ENCODE data around the gene LHX2. TPM values are rescaled to one million over a fixed set of nuclear protein-coding genes. Genes with fewer than 3 reads are reported as not detected.

LHX2 gene
- total and polyA plus RNA-seq, 2 of the 4 experiments (the other 2 are of a cell fraction) = not detected

DNA sequence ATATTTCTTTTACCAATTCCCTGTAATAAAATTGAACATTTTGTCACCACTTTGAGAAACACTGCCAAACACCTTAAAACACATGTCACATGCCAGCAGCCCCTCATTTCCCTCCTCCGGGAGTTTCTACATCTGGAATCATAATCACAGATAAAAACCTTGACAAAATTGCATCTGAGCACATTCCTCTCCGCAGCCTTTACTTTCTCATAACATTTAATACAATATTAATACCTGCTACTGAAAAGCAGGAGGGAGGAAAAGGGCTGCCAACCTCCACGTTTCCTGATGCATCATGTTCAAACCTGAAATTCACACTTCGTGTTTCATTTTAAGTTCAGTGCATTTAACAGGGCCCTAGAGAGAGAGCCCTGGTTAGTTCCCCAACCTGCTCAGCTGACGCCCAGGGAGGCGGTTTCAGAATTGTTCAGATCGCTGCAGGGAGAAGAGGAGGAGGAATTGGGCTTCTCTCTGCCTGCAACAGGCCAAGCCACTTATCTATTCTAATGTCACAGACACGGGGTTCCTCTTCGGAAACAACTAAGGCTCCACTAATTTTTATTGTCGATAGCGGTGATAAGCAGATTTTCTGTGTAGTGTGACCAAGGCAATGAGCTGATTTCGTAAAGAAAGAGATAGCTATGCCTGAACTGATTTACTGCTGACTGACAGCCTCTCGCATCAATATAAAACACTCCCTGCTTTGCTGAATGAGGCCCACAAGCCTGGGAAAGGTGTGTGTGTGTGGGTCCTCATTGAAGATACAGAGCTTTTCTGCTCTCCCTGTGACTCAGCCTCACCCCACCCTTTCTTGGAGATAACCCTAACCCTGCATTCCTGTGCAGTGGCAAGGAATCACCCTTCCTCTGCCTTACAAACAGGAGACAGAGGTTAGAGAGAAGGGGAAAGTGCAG, 4.9 kb upstream of the LHX2 start:
- no TSS peak for BruUV-seq (replicated peaks)
- POLR2A ChIA-PET (ENCODE audit: unreplicated experiment) = no interaction called here
- Histone ChIP-seq H3K27me3 (ENCODE audit: control insufficient read depth, insufficient read depth, low read length) (peaks cover 95% of the 10 kb centered on the region), H4K5ac (ENCODE audit: low read depth, low read length) (no peak overlapping the region), H3K18ac (ENCODE audit: low read depth, low read length) (no peak overlapping the region), H3K4me2 (ENCODE audit: low read depth, low read length) (no peak overlapping the region), H4K8ac (ENCODE audit: low read depth in 2 of 2, low read length in 2 of 2) (no peak overlapping the region), H3K79me1 (ENCODE audit: low read depth in 1 of 2, low read length in 2 of 2) (no peaks in the 10 kb centered on the region), H2BK120ac (ENCODE audit: low read depth, low read length) (no peak overlapping the region), H3K23ac (ENCODE audit: low read depth, low read length) (no peak overlapping the region), H3K4ac (ENCODE audit: low read depth, low read length) (no peak overlapping the region), H2BK20ac (ENCODE audit: low read depth, low read length) (no peak overlapping the region), H2BK15ac (ENCODE audit: low read depth, low read length) (no peak overlapping the region), H4K91ac (ENCODE audit: insufficient read depth, low read depth, low read length) (no peak overlapping the region), H2AFZ (replicated peaks; ENCODE audit: low read length, poor library complexity) (no peak overlapping the region), H3K4me1 (ENCODE audit: control insufficient read depth, insufficient read depth, low read length) (peaks cover 2% of the 10 kb centered on the region; the same call in 1 of the 2 replicates), H2BK5ac (ENCODE audit: low read depth, low read length, poor library complexity, severe bottlenecking) (no peak overlapping the region), H3K36me3 (ENCODE audit: control insufficient read depth, insufficient read depth, low read length) (no peaks in the 10 kb centered on the region), H4K20me1 (ENCODE audit: insufficient read depth, low read length) (0 out of 2 replicates have a peak, but pooled peaks cover 4% of the 10 kb centered on the region), H3K14ac (replicated peaks; ENCODE audit: low read depth, low read length) (no peak overlapping the region), H3K4me3 (ENCODE audit: insufficient read depth, low read depth, low read length) (no peak overlapping the region), H2AK9ac (replicated peaks; ENCODE audit: low read depth, low read length, poor library complexity) (no peak overlapping the region), H3K9me3 (ENCODE audit: control insufficient read depth, insufficient read depth, low read length) (peaks cover 14% of the 10 kb centered on the region), H3K9me1 (ENCODE audit: insufficient read depth, low read length) (no peaks in the 10 kb centered on the region), H3K56ac (ENCODE audit: extremely low read depth, insufficient read depth, low read length) (no peak overlapping the region), H2AK5ac (ENCODE audit: low read depth, low read length) (no peak overlapping the region), H3K27ac (ENCODE audit: insufficient read depth, low read length) (no peak overlapping the region), H3K9ac (ENCODE audit: low read depth, low read length) (no peak overlapping the region)
- CTCF ChIA-PET = no interaction called here
- intact Hi-C loops (cut with micrococcal nuclease) (no loop called here), dilution Hi-C loops (cut with HindIII; ENCODE audit: low sequenced_read_pairs, unreplicated experiment) (no loop called here), in situ Hi-C loops (cut with MboI; ENCODE audit: low sequenced_read_pairs) (no loop called here)
- DNase-seq (no peak), ATAC-seq (ENCODE audit: low read depth) (no peak)
- TF ChIP-seq SMC3 (IDR thresholded peaks at IDR 0.05; ENCODE audit: low read depth, low read length) (no peak), POLR2A (IDR thresholded peaks at IDR 0.05; ENCODE audit: low read depth, low read length) (no peak), MAZ (IDR thresholded peaks at IDR 0.05; ENCODE audit: borderline replicate concordance, low read depth, low read length) (no peak), MAFK (IDR thresholded peaks at IDR 0.05; ENCODE audit: low read depth, low read length) (no peak), BHLHE40 (IDR thresholded peaks at IDR 0.05; ENCODE audit: low read depth, low read length) (no peak), CHD1 (IDR thresholded peaks at IDR 0.05; ENCODE audit: low read depth, low read length) (no peak), RCOR1 (IDR thresholded peaks at IDR 0.05; ENCODE audit: insufficient replicate concordance, low read length) (no peak), FOS (IDR thresholded peaks at IDR 0.05; ENCODE audit: low read depth, low read length) (no peak)
- TF ChIP-seq, protein P1, sequence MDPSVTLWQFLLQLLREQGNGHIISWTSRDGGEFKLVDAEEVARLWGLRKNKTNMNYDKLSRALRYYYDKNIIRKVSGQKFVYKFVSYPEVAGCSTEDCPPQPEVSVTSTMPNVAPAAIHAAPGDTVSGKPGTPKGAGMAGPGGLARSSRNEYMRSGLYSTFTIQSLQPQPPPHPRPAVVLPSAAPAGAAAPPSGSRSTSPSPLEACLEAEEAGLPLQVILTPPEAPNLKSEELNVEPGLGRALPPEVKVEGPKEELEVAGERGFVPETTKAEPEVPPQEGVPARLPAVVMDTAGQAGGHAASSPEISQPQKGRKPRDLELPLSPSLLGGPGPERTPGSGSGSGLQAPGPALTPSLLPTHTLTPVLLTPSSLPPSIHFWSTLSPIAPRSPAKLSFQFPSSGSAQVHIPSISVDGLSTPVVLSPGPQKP (IDR thresholded peaks at IDR 0.05; ENCODE audit: borderline replicate concordance, low read depth, low read length) = no peak
- no CpG with 5 or more reads among the region's 13 CpGs for WGBS, 2 experiments (ENCODE audit: extremely low coverage in 2 of 2, insufficient read length in 1 of 2)
